Measurements from ENCODE around the gene ANKIB1. TPM values are rescaled to one million over a fixed set of nuclear protein-coding genes. Genes with fewer than 3 reads are reported as not detected.
A peak's percentile ranks its signal among the peaks of the same experiment; 100 is the strongest.

The ANKIB1 gene
- total and polyA plus RNA-seq, 9 of the 15 experiments (the other 6 are each of a cell fraction or from before 2014, with no cell fraction given) = 5.9 to 25.2 (median 16.1) TPM

DNA sequence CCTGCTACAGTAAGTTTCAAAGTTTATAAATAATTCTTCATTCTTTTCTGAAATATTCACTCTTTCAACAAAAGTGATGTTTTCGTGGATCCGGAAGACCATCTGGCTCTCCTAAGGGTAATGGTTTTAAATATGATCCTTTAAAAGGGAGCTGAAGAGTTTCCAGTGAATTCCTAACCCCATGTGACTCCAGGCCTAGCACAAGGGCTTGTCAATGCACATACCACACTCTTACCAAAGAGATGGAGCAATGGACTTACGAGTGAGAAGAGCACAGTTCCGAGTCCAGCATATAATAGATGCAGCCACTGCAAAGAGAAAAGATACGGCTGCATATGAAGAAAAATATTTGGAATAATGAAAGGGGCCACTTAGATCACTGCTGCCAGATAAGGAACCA lies 169.5 kb downstream of the ANKIB1 start (continued):
- no peak for TF ChIP-seq KAT2B (IDR thresholded peaks at IDR 0.05; ENCODE audit: low read depth, low read length)
- no peak for TF ChIP-seq KDM2B (CRISPR knock-in tag; IDR thresholded peaks at IDR 0.05)
- no peak for TF ChIP-seq L3MBTL2 (IDR thresholded peaks at IDR 0.05)
- TF ChIP-seq, protein P1, sequence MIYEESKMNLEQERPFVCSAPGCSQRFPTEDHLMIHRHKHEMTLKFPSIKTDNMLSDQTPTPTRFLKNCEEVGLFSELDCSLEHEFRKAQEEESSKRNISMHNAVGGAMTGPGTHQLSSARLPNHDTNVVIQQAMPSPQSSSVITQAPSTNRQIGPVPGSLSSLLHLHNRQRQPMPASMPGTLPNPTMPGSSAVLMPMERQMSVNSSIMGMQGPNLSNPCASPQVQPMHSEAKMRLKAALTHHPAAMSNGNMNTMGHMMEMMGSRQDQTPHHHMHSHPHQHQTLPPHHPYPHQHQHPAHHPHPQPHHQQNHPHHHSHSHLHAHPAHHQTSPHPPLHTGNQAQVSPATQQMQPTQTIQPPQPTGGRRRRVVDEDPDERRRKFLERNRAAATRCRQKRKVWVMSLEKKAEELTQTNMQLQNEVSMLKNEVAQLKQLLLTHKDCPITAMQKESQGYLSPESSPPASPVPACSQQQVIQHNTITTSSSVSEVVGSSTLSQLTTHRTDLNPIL (CRISPR knock-in tag; IDR thresholded peaks at IDR 0.05) = no peak

DNA sequence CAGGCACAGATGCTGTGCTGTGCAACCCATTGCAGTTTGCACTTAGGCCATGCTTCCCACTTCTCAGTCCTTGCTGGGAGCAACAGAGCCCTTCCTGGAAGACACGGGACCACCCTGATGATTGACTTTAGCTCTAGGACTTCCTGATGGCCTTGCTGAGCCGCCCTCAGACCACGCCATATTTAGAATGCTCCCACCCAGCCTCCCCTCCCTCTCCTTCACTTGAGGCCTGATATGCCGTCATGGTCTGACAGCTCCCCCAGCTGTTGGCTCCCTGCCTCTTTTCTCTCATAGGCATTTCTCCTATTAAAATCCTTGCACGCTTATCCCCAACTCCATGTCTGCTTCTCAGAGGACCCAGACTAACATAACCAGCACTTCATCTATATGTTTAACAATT lies 172.1 kb downstream of the ANKIB1 start:
- Histone ChIP-seq H3K27ac (ENCODE audit: extremely low read depth, low read depth, low read length) (no peak overlapping the region), H3K79me2 (ENCODE audit: control insufficient read depth, insufficient read depth, low read length) (no peaks in the 10 kb centered on the region), H3K4me3 (no peak overlapping the region), H3K4me2 (ENCODE audit: insufficient read depth, low read length) (no peak overlapping the region), H3K9me1 (ENCODE audit: control insufficient read depth, insufficient read depth, low read length) (no peaks in the 10 kb centered on the region), H2AFZ (ENCODE audit: low read depth, low read length) (peak overlapping the region; percentile 52), H3K36me3 (ENCODE audit: control insufficient read depth, insufficient read depth, low read length) (no peaks in the 10 kb centered on the region), H3K9ac (ENCODE audit: insufficient read depth in 1 of 2, low read depth in 2 of 2, low read length in 2 of 2) (no peak overlapping the region), H3K27me3 (ENCODE audit: control insufficient read depth in 2 of 2, insufficient read depth in 2 of 2, low read length in 2 of 2) (no peaks in the 10 kb centered on the region), H4K20me1 (replicated peaks; ENCODE audit: control insufficient read depth, insufficient read depth, low read length) (no peaks in the 10 kb centered on the region), H3K9me3 (replicated peaks; ENCODE audit: control insufficient read depth, insufficient read depth, low read depth, low read length) (no peaks in the 10 kb centered on the region), H3K4me1 (replicated peaks in 1 of 2; ENCODE audit: control insufficient read depth in 2 of 2, insufficient read depth in 2 of 2, low read length in 2 of 2) (peaks cover 0 to 2% of the 10 kb centered on the region in 2 experiments; a peak in 1 of 5 replicates)
- FAIRE-seq = no peak
- peak in 2 of 4 experiments; percentile 33 to 42 for DNase-seq (ENCODE audit: extremely low read depth in 1 of 4, low spot score in 3 of 4)
- BruUV-seq (replicated peaks) = no TSS peak
- WGBS (ENCODE audit: insufficient coverage, low coverage, missing lambda C conversion rate) = 29% methylated on average over 5 of the region's 5 CpGs
- intact Hi-C loops (cut with micrococcal nuclease) = loop anchor here (2.0 to 10.0 kb wide), 2 partner anchors 473 to 537 kb away; partner anchors contain the start of genes AKAP9 and MTERF1
- CTCF ChIA-PET (ENCODE audit: low intra/inter-chr PET ratio) = interaction anchor here (0.7 to 0.8 kb wide), 2 partner anchors 29 to 538 kb away, joined by 3 to 5 read pairs; partner anchors contain the start of genes GATAD1 and MTERF1
- POLR2A ChIA-PET = no interaction called here
- in situ Hi-C loops (cut with MboI) = no loop called here
- peak; percentile 61 for ATAC-seq
- no peak for TF ChIP-seq MTA1 (IDR thresholded peaks at IDR 0.05; ENCODE audit: borderline replicate concordance)
- TF ChIP-seq, protein P2, sequence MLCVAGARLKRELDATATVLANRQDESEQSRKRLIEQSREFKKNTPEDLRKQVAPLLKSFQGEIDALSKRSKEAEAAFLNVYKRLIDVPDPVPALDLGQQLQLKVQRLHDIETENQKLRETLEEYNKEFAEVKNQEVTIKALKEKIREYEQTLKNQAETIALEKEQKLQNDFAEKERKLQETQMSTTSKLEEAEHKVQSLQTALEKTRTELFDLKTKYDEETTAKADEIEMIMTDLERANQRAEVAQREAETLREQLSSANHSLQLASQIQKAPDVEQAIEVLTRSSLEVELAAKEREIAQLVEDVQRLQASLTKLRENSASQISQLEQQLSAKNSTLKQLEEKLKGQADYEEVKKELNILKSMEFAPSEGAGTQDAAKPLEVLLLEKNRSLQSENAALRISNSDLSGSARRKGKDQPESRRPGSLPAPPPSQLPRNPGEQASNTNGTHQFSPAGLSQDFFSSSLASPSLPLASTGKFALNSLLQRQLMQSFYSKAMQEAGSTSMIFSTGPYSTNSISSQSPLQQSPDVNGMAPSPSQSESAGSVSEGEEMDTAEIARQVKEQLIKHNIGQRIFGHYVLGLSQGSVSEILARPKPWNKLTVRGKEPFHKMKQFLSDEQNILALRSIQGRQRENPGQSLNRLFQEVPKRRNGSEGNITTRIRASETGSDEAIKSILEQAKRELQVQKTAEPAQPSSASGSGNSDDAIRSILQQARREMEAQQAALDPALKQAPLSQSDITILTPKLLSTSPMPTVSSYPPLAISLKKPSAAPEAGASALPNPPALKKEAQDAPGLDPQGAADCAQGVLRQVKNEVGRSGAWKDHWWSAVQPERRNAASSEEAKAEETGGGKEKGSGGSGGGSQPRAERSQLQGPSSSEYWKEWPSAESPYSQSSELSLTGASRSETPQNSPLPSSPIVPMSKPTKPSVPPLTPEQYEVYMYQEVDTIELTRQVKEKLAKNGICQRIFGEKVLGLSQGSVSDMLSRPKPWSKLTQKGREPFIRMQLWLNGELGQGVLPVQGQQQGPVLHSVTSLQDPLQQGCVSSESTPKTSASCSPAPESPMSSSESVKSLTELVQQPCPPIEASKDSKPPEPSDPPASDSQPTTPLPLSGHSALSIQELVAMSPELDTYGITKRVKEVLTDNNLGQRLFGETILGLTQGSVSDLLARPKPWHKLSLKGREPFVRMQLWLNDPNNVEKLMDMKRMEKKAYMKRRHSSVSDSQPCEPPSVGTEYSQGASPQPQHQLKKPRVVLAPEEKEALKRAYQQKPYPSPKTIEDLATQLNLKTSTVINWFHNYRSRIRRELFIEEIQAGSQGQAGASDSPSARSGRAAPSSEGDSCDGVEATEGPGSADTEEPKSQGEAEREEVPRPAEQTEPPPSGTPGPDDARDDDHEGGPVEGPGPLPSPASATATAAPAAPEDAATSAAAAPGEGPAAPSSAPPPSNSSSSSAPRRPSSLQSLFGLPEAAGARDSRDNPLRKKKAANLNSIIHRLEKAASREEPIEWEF (CRISPR knock-in tag; IDR thresholded peaks at IDR 0.05) = no peak
- TF ChIP-seq, protein P3, sequence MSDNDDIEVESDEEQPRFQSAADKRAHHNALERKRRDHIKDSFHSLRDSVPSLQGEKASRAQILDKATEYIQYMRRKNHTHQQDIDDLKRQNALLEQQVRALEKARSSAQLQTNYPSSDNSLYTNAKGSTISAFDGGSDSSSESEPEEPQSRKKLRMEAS (CRISPR knock-in tag; IDR thresholded peaks at IDR 0.05) = no peak
- TF ChIP-seq CCAR2 (IDR thresholded peaks at IDR 0.05; ENCODE audit: low read depth, low read length) = no peak
- TF ChIP-seq ZC3H8 (IDR thresholded peaks at IDR 0.05) = no peak
- TF ChIP-seq STAT5A (IDR thresholded peaks at IDR 0.05; ENCODE audit: borderline replicate concordance, low read length) = no peak
- no peak for TF ChIP-seq YY1 (IDR thresholded peaks at IDR 0.05; ENCODE audit: borderline replicate concordance in 1 of 3, control insufficient read depth in 1 of 3, extremely low read depth in 1 of 3, insufficient read depth in 3 of 3, insufficient read length in 1 of 3, insufficient replicate concordance in 2 of 3, low read depth in 1 of 3, low read length in 2 of 3)

Measured in K562 (cell line).